ENCODE results near the gene LRP1-AS.

LRP1-AS gene

GRCh38 chr12:57129889-57130288 lies 17.5 kb downstream of the LRP1-AS start:
- H3K4me3 ChIP-seq (ENCODE audit: low read length), result peak overlapping the region; percentile 85
- TF ChIP-seq CTCF (conservative IDR thresholded peaks at IDR 0.05; ENCODE audit: low read depth, low read length), result no peak
- no peak for DNase-seq (ENCODE audit: low read depth)

- no peak for TF ChIP-seq CTCF (conservative IDR thresholded peaks at IDR 0.05; ENCODE audit: low read depth, low read length)
- DNase-seq (ENCODE audit: low read depth), result no peak
- peak overlapping the region; percentile 85 for H3K4me3 ChIP-seq (ENCODE audit: low read length)
Observed at GRCh38 chr12:57129321-57129842, 18.0 kb downstream of the LRP1-AS start.

GRCh38 chr12:57128519-57129247 lies 18.7 kb downstream of the LRP1-AS start:
- no peak for DNase-seq (ENCODE audit: low read depth)
- peak overlapping the region; percentile 85 for H3K4me3 ChIP-seq (ENCODE audit: low read length)
- no peak for TF ChIP-seq CTCF (conservative IDR thresholded peaks at IDR 0.05; ENCODE audit: low read depth, low read length)

- peak within 1 kb of the TSS; percentile 85 for H3K4me3 ChIP-seq (ENCODE audit: low read length)
- DNase-seq (ENCODE audit: low read depth), result no peak
- TF ChIP-seq CTCF (conservative IDR thresholded peaks at IDR 0.05; ENCODE audit: low read depth, low read length), result no peak
Observed at GRCh38 chr12:57127726-57128518, 19.5 kb downstream of the LRP1-AS start, which contains the start of gene LRP1. TSS of gene LRP1 (plus strand) at chr12:57128483. CDS start at chr12:57128965, 482 bp downstream.

- H3K4me3 ChIP-seq (ENCODE audit: low read length), result peak overlapping the region; percentile 85
- DNase-seq (ENCODE audit: low read depth), result no peak
- TF ChIP-seq CTCF (conservative IDR thresholded peaks at IDR 0.05; ENCODE audit: low read depth, low read length), result peak; percentile 41
Observed at GRCh38 chr12:57127101-57127725, 20.2 kb downstream of the LRP1-AS start.

GRCh38 chr12:57126561-57126960 lies 20.9 kb downstream of the LRP1-AS start:
- no peak overlapping the region for H3K4me3 ChIP-seq (ENCODE audit: low read length)
- TF ChIP-seq CTCF (conservative IDR thresholded peaks at IDR 0.05; ENCODE audit: low read depth, low read length), result no peak
- no peak for DNase-seq (ENCODE audit: low read depth)

All from retinal pigment epithelial cell (primary cell).